ENCODE results near the gene MAD1L1.

Gene MAD1L1

DNA sequence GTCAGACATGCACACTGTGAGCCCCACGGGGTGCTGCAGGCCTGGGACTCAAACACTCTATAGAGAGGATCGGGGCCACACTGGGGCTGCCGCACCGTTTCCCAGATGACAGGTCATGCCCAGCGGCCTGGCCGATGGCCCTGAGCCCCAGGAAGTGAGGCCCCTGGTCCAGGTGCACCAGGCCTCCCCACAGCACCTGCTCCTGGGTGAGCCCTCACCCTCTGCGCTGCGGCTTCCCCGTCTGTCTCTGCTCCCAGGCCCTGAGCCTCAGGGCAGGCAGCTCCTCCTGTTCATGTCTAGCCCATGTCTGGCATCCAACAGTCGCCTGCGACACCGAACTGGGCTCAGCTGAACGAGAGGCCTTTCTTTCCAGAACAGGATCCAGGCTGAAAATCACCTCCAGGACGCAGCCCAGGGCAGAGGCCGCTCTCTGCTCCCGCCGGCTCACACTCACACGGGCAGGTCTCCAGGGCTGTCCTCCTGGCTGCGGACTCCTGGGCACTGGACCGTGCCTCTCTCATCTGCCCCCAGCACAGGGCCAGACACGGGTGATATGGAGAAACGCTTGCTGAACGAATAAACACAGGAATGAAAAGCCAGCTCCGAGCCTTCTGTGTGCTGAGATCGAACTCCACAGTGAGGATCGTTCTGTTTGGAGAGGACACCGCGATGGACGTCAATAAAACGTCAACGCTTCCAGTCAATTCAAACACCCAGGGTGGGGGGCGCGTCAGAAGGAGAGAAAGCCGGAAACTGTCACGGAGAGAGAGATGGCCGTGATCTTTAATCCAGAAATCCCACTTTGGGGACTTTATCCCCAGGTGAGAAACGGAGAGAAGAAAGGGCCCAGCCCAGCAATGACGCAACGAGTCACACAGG is 360.3 kb downstream of the MAD1L1 start:
- no peak overlapping the region for H3K27ac ChIP-seq (ENCODE audit: low read depth, low read length)
- no peaks in the 10 kb centered on the region for H4K20me1 ChIP-seq (ENCODE audit: low read depth, low read length)

GRCh38 chr7:1869452-1870130 is 363.2 kb downstream of the MAD1L1 start:
- TF ChIP-seq CTCF (IDR thresholded peaks at IDR 0.05; ENCODE audit: insufficient read depth, low read length, poor library complexity, severe bottlenecking) (no peak), EZH2phosphoT487 (conservative IDR thresholded peaks at IDR 0.05; ENCODE audit: low read length) (no peak)
- no peak overlapping the region for H3K27ac ChIP-seq (ENCODE audit: low read depth, low read length)

More for the DNA sequence above, 360.3 kb downstream of the MAD1L1 start:
- Histone ChIP-seq H3K9me3 (ENCODE audit: insufficient read depth, low read length) (peaks cover 7% of the 10 kb centered on the region; the same call in 1 of the 2 replicates), H2AFZ (ENCODE audit: low read depth, low read length, severe bottlenecking) (no peak overlapping the region), H3K79me2 (ENCODE audit: insufficient read depth, low read length) (no peaks in the 10 kb centered on the region), H3K9ac (ENCODE audit: low read length) (no peak overlapping the region), H3K27me3 (ENCODE audit: low read length) (no peaks in the 10 kb centered on the region), H3K36me3 (ENCODE audit: low read length) (no peaks in the 10 kb centered on the region), H3K9me2 (replicated peaks; ENCODE audit: insufficient read depth, low read length) (no peaks in the 10 kb centered on the region), H3K4me2 (ENCODE audit: low read depth, low read length, poor library complexity, severe bottlenecking) (no peak overlapping the region), H3K4me3 (ENCODE audit: insufficient read depth, low read length, poor library complexity, severe bottlenecking) (no peak overlapping the region), H3F3A (ENCODE audit: insufficient read depth) (no peaks in the 10 kb centered on the region)
- TF ChIP-seq CTCF (IDR thresholded peaks at IDR 0.05; ENCODE audit: insufficient read depth, low read length, poor library complexity, severe bottlenecking): no peak

GRCh38 chr7:1868516-1869165 is 364.1 kb downstream of the MAD1L1 start:
- no peaks in the 10 kb centered on the region for H3K27me3 ChIP-seq (ENCODE audit: low read length)
- no peak overlapping the region for H3K4me3 ChIP-seq (ENCODE audit: insufficient read depth, low read length, poor library complexity, severe bottlenecking)
- H3K79me2 ChIP-seq (ENCODE audit: insufficient read depth, low read length): no peaks in the 10 kb centered on the region
- TF ChIP-seq CTCF (IDR thresholded peaks at IDR 0.05; ENCODE audit: insufficient read depth, low read length, poor library complexity, severe bottlenecking): no peak
- TF ChIP-seq EZH2phosphoT487 (conservative IDR thresholded peaks at IDR 0.05; ENCODE audit: low read length): no peak
- H3K36me3 ChIP-seq (ENCODE audit: low read length): no peaks in the 10 kb centered on the region
- H3K27ac ChIP-seq (ENCODE audit: low read depth, low read length): no peak overlapping the region
- H3K9ac ChIP-seq (ENCODE audit: low read length): no peak overlapping the region
- H2AFZ ChIP-seq (ENCODE audit: low read depth, low read length, severe bottlenecking): no peak overlapping the region
- H3F3A ChIP-seq (ENCODE audit: insufficient read depth): no peaks in the 10 kb centered on the region
- no peak overlapping the region for H3K4me2 ChIP-seq (ENCODE audit: low read depth, low read length, poor library complexity, severe bottlenecking)
- H3K9me2 ChIP-seq (replicated peaks; ENCODE audit: insufficient read depth, low read length): no peaks in the 10 kb centered on the region
- H3K9me3 ChIP-seq (ENCODE audit: insufficient read depth, low read length): peaks cover 7% of the 10 kb centered on the region; the same call in 1 of the 2 replicates
- no peaks in the 10 kb centered on the region for H4K20me1 ChIP-seq (ENCODE audit: low read depth, low read length)

More at GRCh38 chr7:1869452-1870130, 363.2 kb downstream of the MAD1L1 start:
- Histone ChIP-seq H4K20me1 (ENCODE audit: low read depth, low read length) (no peaks in the 10 kb centered on the region), H3K27me3 (ENCODE audit: low read length) (no peaks in the 10 kb centered on the region), H3K9ac (ENCODE audit: low read length) (no peak overlapping the region), H3F3A (ENCODE audit: insufficient read depth) (no peaks in the 10 kb centered on the region), H3K9me2 (replicated peaks; ENCODE audit: insufficient read depth, low read length) (no peaks in the 10 kb centered on the region), H3K4me2 (ENCODE audit: low read depth, low read length, poor library complexity, severe bottlenecking) (no peak overlapping the region), H3K4me3 (ENCODE audit: insufficient read depth, low read length, poor library complexity, severe bottlenecking) (no peak overlapping the region), H3K9me3 (ENCODE audit: insufficient read depth, low read length) (peaks cover 7% of the 10 kb centered on the region; the same call in 1 of the 2 replicates), H2AFZ (ENCODE audit: low read depth, low read length, severe bottlenecking) (no peak overlapping the region), H3K36me3 (ENCODE audit: low read length) (no peaks in the 10 kb centered on the region), H3K79me2 (ENCODE audit: insufficient read depth, low read length) (no peaks in the 10 kb centered on the region)
